ENCODE measurements around the gene PIK3AP1. TPM values are rescaled to one million over a fixed set of nuclear protein-coding genes. Genes with fewer than 3 reads are reported as not detected.
A peak's percentile ranks its signal among the peaks of the same experiment; 100 is the strongest.

Gene PIK3AP1
- total and polyA plus RNA-seq, 10 of the 15 experiments (the other 5 are each of a cell fraction or from before 2014, with no cell fraction given): 26.2 to 306 (median 119) TPM

DNA sequence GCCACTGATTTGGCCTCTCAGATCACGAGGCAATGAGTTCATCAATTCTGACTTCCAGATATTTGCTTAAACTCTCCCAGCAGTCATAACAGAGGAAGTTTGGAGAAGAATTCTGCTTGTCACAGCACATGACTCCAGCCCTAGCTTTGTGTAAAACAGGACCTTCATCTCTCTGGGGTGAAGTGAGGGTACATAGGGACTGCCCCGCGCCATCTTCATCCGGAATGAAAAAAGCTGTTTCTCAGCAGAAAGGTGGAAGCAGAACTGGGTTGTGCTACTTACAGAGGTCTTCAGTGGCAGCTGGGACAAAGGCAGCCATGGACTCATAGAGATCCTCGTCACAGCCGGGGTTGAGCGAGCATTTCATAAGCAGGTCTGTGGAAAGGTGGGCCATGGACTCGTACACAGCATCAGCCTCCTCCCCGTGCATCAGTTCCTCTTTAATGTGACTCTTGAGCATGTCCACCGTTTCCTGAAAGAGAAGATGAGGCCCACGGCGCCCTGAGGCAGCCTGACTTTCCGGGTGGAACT lies 75.1 kb downstream of the PIK3AP1 start:
- FAIRE-seq: peak; percentile 72
- H3K4me3 ChIP-seq: no peak overlapping the region
- ChIA-PET SMC1A (ENCODE audit: uncharacterized antibody, unreplicated experiment) (interaction anchor here (0.5 to 5.8 kb wide), 8 partner anchors 27 to 352 kb away, joined by 3 to 35 read pairs (median 10); no protein-coding TSS in a partner anchor), POLR2A (interaction anchor here (0.6 to 4.9 kb wide), 5 partner anchors 29 to 72 kb away, joined by 3 to 25 read pairs (median 3); no protein-coding TSS in a partner anchor), RAD21 (ENCODE audit: unreplicated experiment) (interaction anchor here (1.7 to 5.0 kb wide), 3 partner anchors 47 to 99 kb away, joined by 9 to 33 read pairs (median 13); no protein-coding TSS in a partner anchor), CTCF (interaction anchor here (0.8 to 4.2 kb wide), 6 partner anchors 28 to 99 kb away, joined by 3 to 33 read pairs (median 6); no protein-coding TSS in a partner anchor)
- peak overlapping the region; percentile 64 for H3K27ac ChIP-seq (ENCODE audit: control insufficient read depth, insufficient read depth)
- H4K20me1 ChIP-seq (ENCODE audit: control insufficient read depth, insufficient read depth): no peaks in the 10 kb centered on the region
- TF ChIP-seq, protein P1, sequence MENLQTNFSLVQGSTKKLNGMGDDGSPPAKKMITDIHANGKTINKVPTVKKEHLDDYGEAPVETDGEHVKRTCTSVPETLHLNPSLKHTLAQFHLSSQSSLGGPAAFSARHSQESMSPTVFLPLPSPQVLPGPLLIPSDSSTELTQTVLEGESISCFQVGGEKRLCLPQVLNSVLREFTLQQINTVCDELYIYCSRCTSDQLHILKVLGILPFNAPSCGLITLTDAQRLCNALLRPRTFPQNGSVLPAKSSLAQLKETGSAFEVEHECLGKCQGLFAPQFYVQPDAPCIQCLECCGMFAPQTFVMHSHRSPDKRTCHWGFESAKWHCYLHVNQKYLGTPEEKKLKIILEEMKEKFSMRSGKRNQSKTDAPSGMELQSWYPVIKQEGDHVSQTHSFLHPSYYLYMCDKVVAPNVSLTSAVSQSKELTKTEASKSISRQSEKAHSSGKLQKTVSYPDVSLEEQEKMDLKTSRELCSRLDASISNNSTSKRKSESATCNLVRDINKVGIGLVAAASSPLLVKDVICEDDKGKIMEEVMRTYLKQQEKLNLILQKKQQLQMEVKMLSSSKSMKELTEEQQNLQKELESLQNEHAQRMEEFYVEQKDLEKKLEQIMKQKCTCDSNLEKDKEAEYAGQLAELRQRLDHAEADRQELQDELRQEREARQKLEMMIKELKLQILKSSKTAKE (IDR thresholded peaks at IDR 0.05; ENCODE audit: low read depth, poor library complexity, severe bottlenecking): no peak
- TF ChIP-seq ATF7 (IDR thresholded peaks at IDR 0.05; ENCODE audit: low read depth): 0 out of 2 replicates have a peak, but pooled peaks have one; percentile 14
- TF ChIP-seq YY1 (IDR thresholded peaks at IDR 0.05; ENCODE audit: low read depth, low read length): 0 out of 2 replicates have a peak, but pooled peaks have one; percentile 11
- TF ChIP-seq BHLHE40 (IDR thresholded peaks at IDR 0.05; ENCODE audit: borderline replicate concordance in 1 of 2, low read depth in 2 of 2, low read length in 1 of 2): peak in 1 of 2 experiments; percentile 20; a peak in 1 of 4 replicates
- no peak for TF ChIP-seq PAX5 (IDR thresholded peaks at IDR 0.05; ENCODE audit: borderline replicate concordance, low read depth, low read length)
- TF ChIP-seq NFYB (IDR thresholded peaks at IDR 0.05; ENCODE audit: insufficient read depth, low read depth, low read length): no peak
- TF ChIP-seq TCF12 (IDR thresholded peaks at IDR 0.05; ENCODE audit: low read depth, low read length): 0 out of 2 replicates have a peak, but pooled peaks have one; percentile 4
- peak; percentile 87 for TF ChIP-seq SPI1 (IDR thresholded peaks at IDR 0.05; ENCODE audit: borderline replicate concordance, insufficient read depth, low read depth, low read length)
- TF ChIP-seq RAD51 (IDR thresholded peaks at IDR 0.05): 0 out of 2 replicates have a peak, but pooled peaks have one; percentile 46
- TF ChIP-seq, protein P2, sequence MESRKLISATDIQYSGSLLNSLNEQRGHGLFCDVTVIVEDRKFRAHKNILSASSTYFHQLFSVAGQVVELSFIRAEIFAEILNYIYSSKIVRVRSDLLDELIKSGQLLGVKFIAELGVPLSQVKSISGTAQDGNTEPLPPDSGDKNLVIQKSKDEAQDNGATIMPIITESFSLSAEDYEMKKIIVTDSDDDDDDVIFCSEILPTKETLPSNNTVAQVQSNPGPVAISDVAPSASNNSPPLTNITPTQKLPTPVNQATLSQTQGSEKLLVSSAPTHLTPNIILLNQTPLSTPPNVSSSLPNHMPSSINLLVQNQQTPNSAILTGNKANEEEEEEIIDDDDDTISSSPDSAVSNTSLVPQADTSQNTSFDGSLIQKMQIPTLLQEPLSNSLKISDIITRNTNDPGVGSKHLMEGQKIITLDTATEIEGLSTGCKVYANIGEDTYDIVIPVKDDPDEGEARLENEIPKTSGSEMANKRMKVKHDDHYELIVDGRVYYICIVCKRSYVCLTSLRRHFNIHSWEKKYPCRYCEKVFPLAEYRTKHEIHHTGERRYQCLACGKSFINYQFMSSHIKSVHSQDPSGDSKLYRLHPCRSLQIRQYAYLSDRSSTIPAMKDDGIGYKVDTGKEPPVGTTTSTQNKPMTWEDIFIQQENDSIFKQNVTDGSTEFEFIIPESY (IDR thresholded peaks at IDR 0.05): no peak
- TF ChIP-seq MEF2A (IDR thresholded peaks at IDR 0.05; ENCODE audit: insufficient read depth, low read depth, low read length): no peak
- TF ChIP-seq POLR2AphosphoS5 (IDR thresholded peaks at IDR 0.05; ENCODE audit: low read length): peak; percentile 41; the same call in 1 of the 2 replicates
- H3K9me3 ChIP-seq (replicated peaks; ENCODE audit: control insufficient read depth, insufficient read depth, low read length): no peaks in the 10 kb centered on the region
- H3K36me3 ChIP-seq (ENCODE audit: control insufficient read depth in 2 of 2, insufficient read depth in 2 of 2, low read length in 1 of 2): peaks cover 31 to 66% of the 10 kb centered on the region in 2 experiments
- ATAC-seq: peak; percentile 55
- WGBS (ENCODE audit: insufficient coverage, insufficient replicate concordance, low lambda C conversion rate, missing lambda C conversion rate): 14% methylated on average over 13 of the region's 13 CpGs
- peak overlapping the region; percentile 24; the same call in 1 of the 2 replicates for H3K9ac ChIP-seq (ENCODE audit: control insufficient read depth, insufficient read depth, low read length)
- H3K79me2 ChIP-seq (ENCODE audit: control insufficient read depth, insufficient read depth, low read length): no peaks in the 10 kb centered on the region; the same call in 1 of the 2 replicates
- DNase-seq (ENCODE audit: low read depth, low spot score): no peak
- intact Hi-C loops (cut with micrococcal nuclease; ENCODE audit: unreplicated experiment): loop anchor here (1.0 to 10.0 kb wide), 2 partner anchors 99 to 380 kb away; no protein-coding TSS in a partner anchor
- H2AFZ ChIP-seq (ENCODE audit: control insufficient read depth, low read depth, low read length): peak overlapping the region; percentile 40
- H3K4me1 ChIP-seq (ENCODE audit: control insufficient read depth, insufficient read depth, low read length): peaks cover 44% of the 10 kb centered on the region
- H3K4me2 ChIP-seq (ENCODE audit: control insufficient read depth, insufficient read depth): no peak overlapping the region; the same call in 1 of the 2 replicates
- no peaks in the 10 kb centered on the region for H3K27me3 ChIP-seq (replicated peaks in 1 of 2; ENCODE audit: control insufficient read depth in 2 of 2, insufficient read depth in 2 of 2, low read length in 1 of 2)
- in situ Hi-C loops (cut with MboI): loop anchor here (5.0 to 10.0 kb wide), 2 partner anchors 70 to 182 kb away; no protein-coding TSS in a partner anchor
- no TSS peak for BruUV-seq (replicated peaks)

Measured in GM12878 (cell line).